ENCODE results near the gene TWNK.
"Not testable (repeated sequence)": the region's sequence is repeated elsewhere in the genome, so short reads cannot be mapped to it uniquely, and the experiment has no call there.

Gene TWNK

DNA sequence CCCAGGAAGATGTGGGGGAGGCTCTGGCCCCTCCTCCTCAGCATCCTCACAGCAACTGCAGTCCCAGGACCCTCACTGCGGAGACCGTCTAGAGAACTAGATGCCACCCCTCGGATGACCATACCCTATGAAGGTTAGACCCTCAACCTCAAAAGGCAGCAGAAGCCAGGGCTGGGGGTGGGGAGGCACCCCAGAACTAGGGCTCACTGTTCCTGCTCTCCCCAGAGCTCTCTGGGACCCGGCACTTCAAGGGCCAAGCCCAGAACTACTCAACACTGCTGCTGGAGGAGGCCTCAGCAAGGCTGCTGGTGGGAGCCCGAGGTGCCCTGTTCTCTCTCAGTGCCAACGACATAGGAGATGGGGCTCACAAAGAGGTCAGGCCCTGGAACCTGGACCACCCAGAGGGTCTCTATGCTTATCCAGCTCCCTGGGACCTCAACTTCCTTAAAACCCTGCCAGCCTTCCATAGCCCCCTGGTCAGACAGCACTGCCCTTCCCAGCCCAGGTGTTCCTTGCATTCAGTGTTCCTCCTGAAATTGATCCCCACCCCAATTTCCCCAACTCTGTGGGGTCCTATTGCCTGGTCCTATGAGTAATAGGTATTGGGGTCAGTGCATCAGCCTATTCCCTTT is 14.3 kb upstream of the TWNK start:
- DNase-seq (ENCODE audit: low read depth) = no peak

DNA sequence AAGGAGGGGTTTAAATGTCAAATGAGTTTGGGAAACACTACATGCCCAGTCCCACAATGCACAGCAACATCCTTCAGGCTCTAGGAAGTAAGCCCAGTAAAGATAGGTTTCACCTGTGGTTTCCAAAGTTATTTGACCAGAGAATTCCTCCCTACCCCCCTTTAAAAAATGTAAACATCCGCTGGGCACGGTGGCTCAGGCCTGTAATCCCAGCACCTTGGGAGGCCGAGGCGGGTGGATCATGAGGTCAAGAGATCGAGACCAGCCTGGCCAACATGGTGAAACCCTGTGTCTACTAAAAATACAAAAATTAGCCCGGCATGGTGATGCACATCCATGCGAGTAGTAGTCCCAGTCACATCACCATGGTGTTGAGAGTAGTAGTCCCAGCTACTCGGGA is 11.9 kb upstream of the TWNK start:
- not testable (repeated sequence) for DNase-seq (ENCODE audit: low read depth)

DNA sequence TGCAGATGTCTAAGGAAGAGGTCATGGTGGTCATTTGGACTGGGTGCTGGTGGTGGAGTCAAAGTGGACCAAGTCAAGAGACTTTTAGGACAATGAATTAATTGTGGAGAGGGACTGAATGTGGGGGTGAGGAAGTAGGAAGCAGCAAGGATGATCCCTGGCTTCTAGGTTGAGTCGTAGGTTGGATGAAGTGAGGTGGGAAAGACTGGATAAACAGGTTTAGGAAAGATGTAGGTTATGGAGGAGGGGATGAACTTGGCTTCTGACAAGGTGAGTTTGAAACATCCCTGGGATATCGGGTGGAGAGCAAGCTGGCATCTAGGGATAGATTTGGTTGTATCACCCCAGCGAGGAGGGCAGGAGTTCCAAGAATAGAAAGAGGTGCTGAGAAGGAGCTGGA is 10.4 kb upstream of the TWNK start:
- no peak for DNase-seq (ENCODE audit: low read depth)

DNA sequence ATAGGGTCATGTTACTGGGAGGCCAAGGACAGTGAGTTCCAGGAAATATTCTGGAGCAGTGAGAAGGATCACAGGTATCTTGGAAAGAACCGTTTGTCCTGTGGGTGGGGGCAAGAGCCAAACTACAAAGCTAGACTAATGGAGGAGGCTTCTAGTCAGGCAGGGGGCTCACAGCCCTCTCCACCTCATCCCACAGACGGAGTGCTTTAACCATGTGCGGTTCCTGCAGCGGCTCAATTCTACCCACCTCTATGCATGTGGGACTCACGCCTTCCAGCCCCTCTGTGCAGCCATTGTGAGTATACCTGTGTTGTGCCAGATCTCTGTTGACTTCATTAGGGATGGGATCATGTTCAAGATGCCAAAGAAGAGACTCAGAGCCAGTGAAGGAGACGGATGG is 9.9 kb upstream of the TWNK start:
- no peak for DNase-seq (ENCODE audit: low read depth)

DNA sequence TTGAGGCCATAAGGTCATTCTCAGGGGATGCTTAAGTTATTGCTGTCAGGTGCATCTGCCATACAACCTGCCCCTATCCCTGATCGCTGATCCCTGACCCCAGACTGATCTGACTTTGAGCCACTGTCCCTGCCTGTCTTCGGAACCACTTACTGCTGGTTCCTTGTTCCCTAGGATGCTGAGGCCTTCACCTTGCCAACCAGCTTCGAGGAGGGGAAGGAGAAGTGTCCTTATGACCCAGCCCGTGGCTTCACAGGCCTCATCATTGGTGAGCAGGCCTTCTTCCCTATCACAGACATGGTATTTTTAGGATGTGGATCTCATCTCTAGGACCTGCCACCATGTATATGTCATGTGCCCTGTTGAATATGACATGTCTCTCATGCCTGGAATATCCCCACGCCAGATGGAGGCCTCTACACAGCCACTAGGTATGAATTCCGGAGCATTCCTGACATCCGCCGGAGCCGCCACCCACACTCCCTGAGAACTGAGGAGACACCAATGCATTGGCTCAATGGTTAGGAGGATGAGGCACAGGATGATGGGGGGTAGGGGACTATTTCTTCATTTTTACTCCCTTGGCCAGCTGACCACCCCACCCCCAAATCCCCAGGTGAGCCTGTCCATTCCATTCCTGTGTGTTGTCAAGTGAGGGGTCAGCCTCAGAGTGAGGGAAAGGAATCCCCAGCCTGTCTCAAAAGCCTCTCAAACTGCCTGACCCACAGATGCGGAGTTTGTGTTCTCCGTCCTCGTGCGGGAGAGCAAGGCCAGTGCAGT is 9.0 kb upstream of the TWNK start:
- no peak for DNase-seq (ENCODE audit: low read depth)

DNA sequence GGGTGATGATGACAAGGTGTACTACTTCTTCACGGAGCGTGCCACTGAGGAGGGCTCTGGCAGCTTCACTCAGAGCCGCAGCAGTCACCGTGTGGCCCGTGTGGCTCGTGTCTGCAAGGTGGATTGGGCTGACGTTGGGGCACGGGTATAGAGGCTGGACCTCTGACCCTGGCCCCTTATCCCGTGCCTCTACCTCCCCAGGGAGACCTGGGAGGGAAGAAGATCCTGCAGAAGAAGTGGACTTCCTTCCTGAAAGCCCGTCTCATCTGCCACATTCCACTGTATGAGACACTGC is 8.5 kb upstream of the TWNK start:
- DNase-seq (ENCODE audit: low read depth) = no peak

DNA sequence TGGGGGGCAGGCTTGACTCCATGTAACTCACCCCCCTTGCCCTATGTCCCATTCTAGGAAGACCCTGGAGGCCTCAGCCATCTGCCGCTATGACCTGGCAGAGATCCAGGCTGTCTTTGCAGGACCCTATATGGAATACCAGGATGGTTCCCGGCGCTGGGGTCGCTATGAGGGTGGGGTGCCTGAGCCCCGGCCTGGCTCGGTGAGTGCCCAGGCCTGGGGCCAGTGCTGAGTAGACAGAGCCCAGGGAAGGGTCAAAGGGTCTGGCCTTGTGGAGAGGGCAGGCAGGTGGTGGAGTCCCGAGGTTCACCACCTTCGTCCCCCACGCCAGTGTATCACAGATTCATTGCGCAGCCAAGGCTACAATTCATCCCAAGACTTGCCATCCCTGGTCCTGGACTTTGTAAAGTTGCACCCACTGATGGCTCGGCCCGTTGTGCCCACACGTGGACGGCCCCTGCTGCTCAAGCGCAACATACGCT is 7.5 kb upstream of the TWNK start:
- no peak for DNase-seq (ENCODE audit: low read depth)

DNA sequence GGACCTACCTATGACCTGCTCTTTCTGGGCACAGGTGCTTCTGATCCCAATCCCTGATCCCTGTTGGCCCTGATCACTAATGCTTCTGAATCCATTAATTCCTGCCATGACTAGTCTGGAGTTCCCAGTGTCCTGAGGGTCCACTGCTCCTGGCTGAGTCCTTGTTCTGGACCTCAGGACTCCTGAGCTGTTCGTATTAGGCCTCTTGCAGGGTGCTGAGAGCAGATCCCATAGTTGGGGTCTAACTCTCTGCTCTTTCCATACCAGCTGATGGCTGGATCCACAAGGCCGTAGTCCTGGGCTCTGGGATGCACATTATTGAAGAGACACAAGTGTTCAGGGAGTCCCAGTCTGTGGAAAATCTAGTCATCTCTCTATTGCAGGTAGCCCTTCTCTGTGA is 7.0 kb upstream of the TWNK start:
- no peak for DNase-seq (ENCODE audit: low read depth)

DNA sequence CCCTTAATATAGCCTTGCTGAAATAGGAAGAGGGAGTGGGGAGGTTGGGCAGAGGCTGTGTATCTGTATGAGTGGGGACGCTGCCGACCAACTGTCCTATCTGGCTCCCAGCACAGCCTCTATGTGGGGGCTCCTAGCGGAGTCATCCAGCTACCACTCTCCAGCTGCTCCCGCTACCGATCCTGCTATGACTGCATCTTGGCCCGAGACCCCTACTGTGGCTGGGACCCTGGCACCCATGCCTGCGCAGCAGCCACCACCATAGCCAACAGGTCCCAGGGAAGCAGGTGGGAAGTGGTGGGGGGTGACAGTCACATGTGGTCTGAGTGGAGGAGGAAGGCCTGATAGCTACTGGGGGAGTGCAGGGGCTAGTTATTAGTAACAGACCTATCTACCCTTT is 6.6 kb upstream of the TWNK start:
- no peak for DNase-seq (ENCODE audit: low read depth)

DNA sequence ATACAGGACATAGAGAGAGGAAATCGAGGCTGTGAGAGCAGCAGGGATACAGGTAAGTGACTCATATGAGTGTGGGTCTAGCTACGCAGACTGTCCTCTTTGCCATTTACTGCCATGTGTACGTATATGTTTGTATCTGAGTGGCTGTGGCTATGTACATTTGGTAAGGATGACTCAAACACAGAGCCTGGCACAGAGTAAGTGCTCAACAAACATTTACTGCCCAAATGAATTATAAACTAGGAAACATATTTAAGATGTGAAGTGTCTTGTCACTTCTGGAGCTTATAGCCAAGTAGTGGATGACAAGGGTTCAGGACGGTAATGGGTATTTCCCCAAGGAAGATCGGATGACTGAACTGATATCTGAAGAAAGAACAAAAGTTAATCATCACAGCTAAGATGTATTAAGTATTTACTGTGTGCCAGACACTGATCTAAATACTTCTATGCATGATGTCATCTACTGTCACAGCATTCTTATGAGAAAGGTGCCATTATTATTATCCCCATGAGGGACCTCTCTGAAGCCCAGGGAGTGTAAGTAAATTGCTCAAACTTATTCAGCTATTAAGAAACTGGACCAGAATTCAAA is 6.1 kb upstream of the TWNK start:
- no peak for DNase-seq (ENCODE audit: low read depth)

DNA sequence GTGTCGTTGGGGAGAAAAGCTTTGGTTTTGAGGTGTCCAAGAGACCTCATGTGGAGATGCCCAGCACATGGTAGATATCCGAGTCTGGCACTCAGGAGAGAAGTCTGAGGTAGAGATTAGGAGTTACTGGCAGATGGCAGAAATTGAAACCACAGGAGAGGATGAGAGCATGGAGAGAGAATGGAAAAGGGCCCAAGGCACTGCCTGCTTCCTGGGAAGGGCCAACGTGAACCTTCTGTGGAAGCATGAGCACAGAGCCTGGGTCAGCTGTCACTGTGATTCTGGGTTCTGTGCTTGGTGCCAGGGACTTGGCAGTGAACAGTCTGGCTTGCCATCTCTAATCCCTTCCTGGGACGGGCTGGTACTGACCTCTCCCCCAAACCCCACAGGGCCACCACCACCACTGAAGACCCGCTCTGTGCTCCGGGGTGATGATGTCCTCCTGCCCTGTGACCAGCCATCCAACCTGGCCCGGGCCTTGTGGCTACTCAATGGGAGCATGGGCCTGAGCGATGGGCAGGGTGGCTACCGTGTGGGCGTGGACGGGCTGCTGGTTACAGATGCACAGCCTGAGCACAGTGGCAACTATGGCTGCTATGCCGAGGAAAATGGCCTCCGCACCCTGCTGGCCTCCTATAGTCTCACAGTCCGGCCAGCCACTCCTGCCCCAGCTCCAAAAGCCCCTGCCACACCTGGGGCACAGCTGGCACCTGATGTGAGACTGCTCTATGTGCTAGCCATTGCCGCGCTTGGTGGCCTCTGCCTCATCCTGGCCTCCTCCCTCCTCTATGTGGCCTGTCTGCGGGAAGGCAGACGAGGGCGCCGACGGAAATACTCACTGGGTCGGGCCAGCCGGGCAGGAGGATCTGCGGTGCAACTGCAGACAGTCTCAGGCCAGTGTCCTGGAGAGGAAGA is 4.2 kb upstream of the TWNK start:
- no peak for DNase-seq (ENCODE audit: low read depth)

DNA sequence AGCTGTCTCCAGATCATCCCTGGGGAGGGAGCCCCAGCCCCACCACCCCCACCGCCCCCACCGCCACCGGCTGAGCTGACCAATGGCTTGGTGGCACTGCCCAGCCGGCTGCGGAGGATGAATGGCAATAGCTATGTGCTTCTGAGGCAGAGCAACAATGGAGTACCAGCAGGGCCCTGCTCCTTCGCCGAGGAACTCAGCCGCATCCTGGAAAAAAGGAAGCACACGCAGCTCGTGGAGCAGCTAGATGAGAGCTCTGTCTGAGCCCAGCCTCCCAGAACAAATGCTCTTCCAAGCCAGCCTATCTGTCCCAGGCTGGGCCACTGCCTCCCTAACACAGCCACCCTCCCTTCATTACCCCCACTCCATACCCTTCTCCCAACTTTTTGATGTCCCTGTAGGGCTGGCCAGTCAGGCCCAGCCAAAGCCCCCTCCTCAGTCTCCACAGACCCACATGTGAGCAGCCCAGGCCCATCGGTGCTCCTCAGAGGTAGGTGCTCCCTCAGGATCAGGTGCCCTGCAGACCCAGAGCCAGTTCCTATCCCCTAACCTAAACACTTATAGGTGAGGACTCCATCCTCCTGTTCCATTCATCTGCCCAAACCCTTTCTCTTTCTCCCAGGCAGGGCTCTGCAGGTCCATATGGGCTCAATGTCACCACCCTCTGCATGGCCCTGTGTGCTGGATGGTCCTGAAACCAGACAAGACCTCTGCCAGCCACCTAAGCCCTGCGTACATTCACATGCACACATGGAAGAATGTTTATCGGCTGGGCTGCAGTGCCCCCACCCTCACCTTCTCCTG is 3.3 kb upstream of the TWNK start:
- DNase-seq (ENCODE audit: low read depth) = no peak

DNA sequence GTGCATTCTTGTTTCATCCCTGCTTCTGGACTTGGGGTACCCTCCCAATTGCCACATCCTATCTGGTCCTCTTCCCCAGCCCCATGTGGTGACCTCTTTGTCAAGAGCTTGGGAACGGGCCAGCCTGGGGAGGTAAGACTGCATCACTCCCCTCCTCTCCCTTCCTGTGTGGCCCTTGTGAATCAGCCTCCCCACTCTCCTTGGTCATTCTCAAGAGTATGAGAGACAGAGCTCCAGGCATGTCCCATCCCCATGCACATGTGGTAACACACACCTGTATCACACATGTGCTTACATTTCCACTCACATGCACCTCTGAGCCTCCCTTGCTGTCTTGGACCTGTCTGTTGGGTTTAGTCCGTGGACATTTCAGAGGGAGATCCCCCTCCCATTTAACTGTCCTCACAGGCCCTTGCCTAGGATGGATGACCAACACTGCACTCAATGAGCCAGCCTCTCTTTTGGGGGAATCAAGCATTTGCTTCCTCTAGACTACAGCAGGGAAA is 2.6 kb upstream of the TWNK start:
- no peak for DNase-seq (ENCODE audit: low read depth)

DNA sequence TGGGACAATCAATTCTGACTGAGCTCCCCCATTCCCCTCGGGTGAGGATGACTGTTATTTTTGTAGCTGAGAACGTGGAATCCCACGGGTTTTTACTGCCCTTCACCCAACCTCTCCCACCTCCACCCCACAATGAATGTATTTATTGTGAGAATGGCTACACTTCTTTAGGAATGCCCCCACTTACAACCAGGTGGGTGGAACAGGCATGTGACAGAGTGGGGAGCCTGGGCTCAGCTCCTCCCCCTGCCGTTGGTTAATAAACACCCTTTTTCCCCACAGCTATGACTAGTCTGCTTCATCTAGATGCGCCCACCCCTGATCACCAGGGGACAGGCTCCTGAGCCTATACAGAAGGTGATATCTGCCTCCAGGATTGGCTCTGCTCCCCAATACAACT is 2.0 kb upstream of the TWNK start:
- no peak for DNase-seq (ENCODE audit: low read depth)

DNA sequence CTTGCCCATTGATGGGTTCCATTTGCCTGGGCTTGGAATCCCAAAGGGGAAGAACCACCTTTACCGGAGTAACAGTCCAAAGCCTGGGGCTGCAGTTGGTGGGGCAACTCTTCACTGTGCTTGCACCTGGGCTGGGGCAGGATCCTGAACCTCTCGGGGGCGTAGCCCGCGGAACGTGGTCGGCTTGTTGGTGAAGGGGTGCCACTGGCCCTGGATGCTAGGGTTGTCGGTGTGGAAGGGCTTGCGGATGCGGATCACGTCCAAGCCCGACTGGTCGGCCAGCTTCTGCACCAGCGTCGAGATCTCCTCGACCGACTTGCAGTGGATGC is 756 bp upstream of the TWNK start:
- DNase-seq (ENCODE audit: low read depth) = no peak

DNA sequence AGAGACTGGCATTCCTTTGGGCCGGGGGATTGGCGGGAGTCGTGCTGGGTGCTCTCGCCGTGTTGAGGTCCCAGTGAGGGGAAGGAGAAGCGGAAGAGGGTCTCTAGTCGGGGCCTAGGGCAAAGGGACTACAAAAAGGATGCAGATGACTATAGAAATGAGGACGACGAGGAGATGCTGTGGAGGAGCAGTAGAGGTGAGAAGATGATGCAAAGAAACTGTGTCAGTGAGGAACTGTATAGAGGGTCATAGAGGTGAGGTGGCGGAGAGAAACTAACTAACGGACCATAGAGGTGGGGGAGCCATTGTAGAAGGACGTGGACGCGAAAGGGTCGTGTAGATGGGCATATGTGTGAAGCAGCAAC is 324 bp downstream of the TWNK start:
- no peak for DNase-seq (ENCODE audit: low read depth)

DNA sequence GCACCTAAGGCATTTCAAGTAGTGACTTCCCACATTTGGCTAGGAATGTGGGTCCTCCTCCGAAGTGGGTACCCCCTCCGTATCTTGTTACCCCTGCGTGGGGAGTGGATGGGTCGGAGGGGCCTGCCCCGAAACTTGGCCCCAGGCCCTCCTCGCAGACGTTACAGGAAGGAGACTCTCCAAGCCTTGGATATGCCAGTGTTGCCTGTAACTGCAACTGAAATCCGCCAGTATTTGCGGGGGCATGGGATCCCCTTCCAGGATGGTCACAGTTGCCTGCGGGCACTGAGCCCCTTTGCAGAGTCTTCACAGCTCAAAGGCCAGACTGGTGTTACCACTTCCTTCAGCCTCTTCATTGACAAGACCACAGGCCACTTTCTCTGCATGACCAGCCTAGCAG is 823 bp downstream of the TWNK start:
- no peak for DNase-seq (ENCODE audit: low read depth)

DNA sequence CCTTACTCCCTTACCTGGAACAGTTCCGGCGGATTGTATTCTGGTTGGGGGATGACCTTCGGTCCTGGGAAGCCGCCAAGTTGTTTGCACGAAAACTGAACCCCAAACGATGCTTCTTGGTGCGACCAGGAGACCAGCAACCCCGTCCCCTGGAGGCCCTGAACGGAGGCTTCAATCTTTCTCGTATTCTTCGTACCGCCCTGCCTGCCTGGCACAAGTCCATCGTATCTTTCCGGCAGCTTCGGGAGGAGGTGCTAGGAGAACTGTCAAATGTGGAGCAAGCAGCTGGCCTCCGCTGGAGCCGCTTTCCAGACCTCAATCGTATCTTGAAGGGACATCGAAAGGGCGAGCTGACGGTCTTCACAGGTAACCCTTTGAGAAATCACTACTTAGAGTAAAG is 1.7 kb downstream of the TWNK start:
- DNase-seq (ENCODE audit: low read depth) = no peak

DNA sequence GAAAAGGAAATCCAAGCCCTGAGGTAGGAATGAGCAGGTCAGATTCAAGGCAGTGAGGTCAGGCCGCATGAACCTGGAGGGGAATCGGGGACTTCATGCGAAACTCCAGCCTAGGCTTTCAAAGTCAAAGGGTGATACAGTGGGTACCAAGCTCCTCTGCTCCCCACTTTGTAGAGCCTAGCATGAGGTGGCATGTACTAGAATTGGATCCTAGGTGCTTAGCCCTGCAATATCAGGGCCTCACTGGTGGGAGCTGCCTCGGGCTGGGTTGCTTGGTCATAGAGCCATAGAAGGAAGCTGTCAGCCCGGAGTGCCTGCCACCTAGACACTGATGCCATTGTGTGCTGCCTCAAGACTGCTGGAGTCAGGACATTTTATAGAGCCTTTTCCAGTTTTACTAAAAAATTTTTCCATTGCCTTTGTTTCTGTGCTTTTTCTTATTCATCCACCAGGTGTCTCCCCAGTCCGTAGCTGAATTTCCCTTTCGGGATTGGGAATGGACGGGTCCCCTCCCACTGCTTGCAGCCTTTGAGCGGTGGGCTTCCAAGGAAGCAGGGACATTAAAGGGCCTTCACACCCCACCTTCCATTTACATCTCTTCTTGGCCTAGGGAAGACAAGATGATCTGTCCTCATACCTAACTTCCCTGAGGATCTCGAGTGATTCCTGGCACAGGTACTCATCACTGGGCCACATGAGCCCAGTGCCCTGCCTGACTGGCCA is 6.8 kb downstream of the TWNK start:
- DNase-seq (ENCODE audit: low read depth) = no peak

DNA sequence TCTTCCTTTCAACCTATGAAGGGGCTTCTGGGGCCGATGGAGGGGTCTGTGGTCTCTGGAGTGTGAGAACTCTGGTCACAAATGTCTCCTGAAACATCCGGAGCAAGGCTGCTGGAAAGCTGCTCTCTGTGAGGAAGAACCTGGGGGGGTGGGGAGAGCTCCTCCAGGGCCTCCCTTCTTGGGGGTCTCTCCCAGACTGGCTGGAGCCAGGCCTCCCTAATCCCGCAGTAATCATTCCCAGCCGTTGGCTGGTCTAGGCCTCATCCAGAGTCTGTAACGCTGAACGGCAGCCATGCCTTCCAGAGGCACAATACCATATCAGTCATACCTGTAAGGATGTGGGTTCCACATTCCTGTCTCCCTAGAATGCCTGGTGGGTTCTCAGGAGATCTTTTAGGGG is 7.8 kb downstream of the TWNK start:
- no peak for DNase-seq (ENCODE audit: low read depth)

DNA sequence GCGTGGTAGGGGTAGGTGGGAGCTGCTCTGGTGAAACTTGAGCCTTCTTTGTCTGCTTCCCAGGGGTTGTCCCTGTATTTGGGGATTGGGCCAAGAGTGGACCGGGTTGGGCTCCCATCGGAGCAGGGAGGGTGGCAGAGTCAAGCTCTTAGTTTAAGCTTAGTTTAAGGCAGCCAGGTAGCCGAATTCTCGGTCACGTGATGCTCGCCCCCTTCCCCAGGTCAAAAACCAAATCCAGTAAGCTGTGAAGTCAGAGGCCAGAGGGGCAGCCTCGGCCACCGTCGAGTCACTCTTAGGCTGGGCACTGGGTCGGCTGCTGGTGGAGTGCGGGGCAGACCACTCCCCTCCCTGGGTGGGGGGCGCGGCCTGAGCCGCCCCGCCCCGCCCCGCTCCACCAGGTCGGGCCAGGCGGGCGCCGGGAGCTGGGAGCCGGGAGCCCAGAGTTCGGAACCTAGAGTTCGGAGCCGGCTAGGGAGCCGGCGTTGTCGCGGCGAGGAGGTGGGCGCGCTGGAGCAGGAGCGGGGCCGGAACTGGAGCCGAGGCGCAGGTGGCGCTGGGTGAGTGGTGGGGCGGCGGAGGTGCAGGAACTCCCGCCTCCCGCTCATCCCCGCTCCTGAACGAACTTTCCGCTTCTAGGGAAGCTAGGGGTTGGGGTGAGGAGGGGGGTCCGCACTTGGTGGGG is 9.5 kb downstream of the TWNK start:
- DNase-seq (ENCODE audit: low read depth) = peak; percentile 33
